Neural cell (in vitro differentiated cells): ENCODE results near the gene TCN1. TPM values are rescaled to one million over a fixed set of nuclear protein-coding genes. Genes with fewer than 3 reads are reported as not detected.
"Not testable (repeated sequence)": the region's sequence is repeated elsewhere in the genome, so short reads cannot be mapped to it uniquely, and the experiment has no call there.

Experiments
- H2AFZ ChIP-seq: fragments of 200-600, 300-800 bp; sonication (generic), shearing (Covaris generic); 2 replicates; pipeline ENCODE4 v1.6.0; 2014; ENCODE audit warnings: low read depth, mild to moderate bottlenecking, antibody characterized with exemption, low read length, moderate library complexity
- H3F3A ChIP-seq: fragments of 200-600 bp; shearing (Covaris generic); 2 replicates; pipeline ENCODE4 v1.6.1; 2016; ENCODE audit warnings: mild to moderate bottlenecking, moderate library complexity, mixed read lengths, antibody characterized with exemption, low read length; ENCODE audit not compliant: insufficient read depth, poor library complexity, severe bottlenecking
- H3K27ac ChIP-seq: fragments of 200-600, 300-800 bp; sonication (generic), shearing (Covaris generic); 2 replicates; pipeline ENCODE4 v1.5.1; 2014; ENCODE audit warnings: mild to moderate bottlenecking, low read length, moderate library complexity
- H3K27me3 ChIP-seq: fragments of 300-800, 200-600 bp; sonication (generic), shearing (Covaris generic); 2 replicates; pipeline ENCODE4 v1.6.0; 2014; ENCODE audit warnings: mild to moderate bottlenecking, low read depth, low read length, moderate library complexity; ENCODE audit not compliant: insufficient read depth
- H3K36me3 ChIP-seq: fragments of 300-800, 200-600 bp; sonication (generic), shearing (Covaris generic); 2 replicates; pipeline ENCODE4 v1.5.1; 2014; ENCODE audit warnings: mild to moderate bottlenecking, antibody characterized with exemption, low read length, moderate library complexity; ENCODE audit not compliant: insufficient read depth
- H3K4me2 ChIP-seq: fragments of 300-800, 200-600 bp; sonication (generic), shearing (Covaris generic); 2 replicates; pipeline ENCODE4 v1.6.0; 2014; ENCODE audit warnings: mild to moderate bottlenecking, low read length
- H3K4me3 ChIP-seq: fragments of 300-800, 200-600 bp; sonication (generic), shearing (Covaris generic); 2 replicates; pipeline ENCODE4 v1.5.1; 2014; ENCODE audit warnings: mild to moderate bottlenecking, low read length, moderate library complexity
- H3K79me2 ChIP-seq: fragments of 200-600 bp; shearing (Covaris generic); replicated peaks from 2 replicates; pipeline ENCODE4 v1.6.0; 2014; ENCODE audit warnings: mild to moderate bottlenecking, low read length, moderate library complexity; ENCODE audit not compliant: insufficient read depth
- H3K9ac ChIP-seq: fragments of 300-800, 200-600 bp; sonication (generic), shearing (Covaris generic); 2 replicates; pipeline ENCODE4 v1.6.1; 2016; ENCODE audit warnings: mild to moderate bottlenecking, low read length, mixed read lengths
- H3K9me2 ChIP-seq: fragments of 200-600 bp; shearing (Covaris generic); 2 replicates; pipeline ENCODE4 v1.6.1; 2016; ENCODE audit warnings: mild to moderate bottlenecking, low read length, mixed read lengths; ENCODE audit not compliant: insufficient read depth
- H3K9me3 ChIP-seq: fragments of 200-600, 300-800 bp; sonication (generic), shearing (Covaris generic); 2 replicates; pipeline ENCODE4 v1.6.1; 2016; ENCODE audit warnings: mild to moderate bottlenecking, mixed run types, low read length, moderate library complexity, mixed read lengths
- H4K20me1 ChIP-seq: fragments of 200-600 bp; shearing (Covaris generic); 2 replicates; pipeline ENCODE4 v1.6.1; 2016; ENCODE audit warnings: mild to moderate bottlenecking, mixed run types; ENCODE audit not compliant: insufficient read depth
- CTCF ChIP-seq: fragments of 450-650 bp; IDR thresholded peaks from 2 replicates; pipeline ENCODE4 v1.5.1; 2014; ENCODE audit warnings: antibody characterized with exemption, mild to moderate bottlenecking, moderate library complexity; ENCODE audit not compliant: poor library complexity, severe bottlenecking
- EP300 ChIP-seq: fragments of 450-650 bp; conservative IDR thresholded peaks from 2 replicates; pipeline ENCODE4 v1.6.1; 2014; ENCODE audit warnings: antibody characterized with exemption, mild to moderate bottlenecking, moderate library complexity; ENCODE audit not compliant: poor library complexity, severe bottlenecking
- EZH2 ChIP-seq: fragments of 200-600, 300-800 bp; shearing (Covaris generic), sonication (generic); IDR thresholded peaks from 2 replicates; pipeline ENCODE4 v1.6.1; 2014; ENCODE audit warnings: antibody characterized with exemption, low read length, borderline replicate concordance, mild to moderate bottlenecking; ENCODE audit not compliant: insufficient read depth, poor library complexity, severe bottlenecking
- MXI1 ChIP-seq: fragments of 450-650 bp; conservative IDR thresholded peaks from 2 replicates; pipeline ENCODE4 v1.6.1; 2014; ENCODE audit warnings: antibody characterized with exemption, mild to moderate bottlenecking; ENCODE audit not compliant: poor library complexity, severe bottlenecking
- POLR2AphosphoS5 ChIP-seq: IDR thresholded peaks from 2 replicates; pipeline ENCODE4 v1.6.1; 2012
- RAD21 ChIP-seq: fragments of 450-650 bp; conservative IDR thresholded peaks from 2 replicates; pipeline ENCODE4 v1.6.1; 2014; ENCODE audit warnings: antibody characterized with exemption, mild to moderate bottlenecking, moderate library complexity
- REST ChIP-seq: IDR thresholded peaks from 2 replicates; pipeline ENCODE4 v1.6.1; 2012; ENCODE audit warnings: borderline replicate concordance
- SMC3 ChIP-seq: fragments of 450-650 bp; conservative IDR thresholded peaks from 2 replicates; pipeline ENCODE4 v1.6.1; 2014; ENCODE audit warnings: antibody characterized with exemption, mild to moderate bottlenecking, moderate library complexity; ENCODE audit not compliant: poor library complexity
- TAF1 ChIP-seq: IDR thresholded peaks from 2 replicates; pipeline ENCODE4 v1.6.1; 2012; ENCODE audit warnings: low read depth
- polyA minus RNA-seq: library from RNA; depleted of rRNA, polyadenylated mRNA; stranded (reverse); fragments of >200 nt; gene quantifications from 2 replicates; pipeline ENCODE4 v1.2.3, GENCODE V29; 2014
- polyA plus RNA-seq: library from polyadenylated mRNA; depleted of rRNA; stranded (reverse); fragments of >200 nt; gene quantifications from 2 replicates; pipeline ENCODE4 v1.2.3, GENCODE V29; 2014

TCN1 gene
- polyA plus RNA-seq (not detected in 2 replicates), polyA minus RNA-seq (not detected in 2 replicates)

- Histone ChIP-seq H3K9ac (no peak within 1 kb of the TSS), H3K36me3 (no peaks in the 10 kb centered on the region), H3F3A (no peaks in the 10 kb centered on the region), H2AFZ (no peak within 1 kb of the TSS), H3K4me2 (no peak within 1 kb of the TSS), H4K20me1 (no peaks in the 10 kb centered on the region), H3K9me3 (no peaks in the 10 kb centered on the region), H3K79me2 (no peaks in the 10 kb centered on the region), H3K4me3 (no peak within 1 kb of the TSS), H3K27ac (no peak within 1 kb of the TSS), H3K27me3 (no peaks in the 10 kb centered on the region), H3K9me2 (no peaks in the 10 kb centered on the region)
- TF ChIP-seq EP300, result no peak
- no peak for TF ChIP-seq MXI1
- TF ChIP-seq TAF1, result no peak
- no peak for TF ChIP-seq RAD21
- no peak for TF ChIP-seq EZH2
- no peak for TF ChIP-seq REST
- TF ChIP-seq SMC3, result no peak
- no peak for TF ChIP-seq POLR2AphosphoS5
- no peak for TF ChIP-seq CTCF
Observed at GRCh38 chr11:59866397-59866796, at the start of gene TCN1. Gene TCN1, minus strand, starts transcription at chr11:59866487. Its CDS starts 17 bp downstream, at chr11:59866470.

- not testable (repeated sequence) for H3K27ac ChIP-seq, H3K9me2 ChIP-seq, H2AFZ ChIP-seq
Observed at GRCh38 chr11:59903569-59903968, 37.3 kb upstream of the TCN1 start.

GRCh38 chr11:59901306-59901705 is 35.0 kb upstream of the TCN1 start:
- H3F3A ChIP-seq, result no peaks in the 10 kb centered on the region
- no peaks in the 10 kb centered on the region for H4K20me1 ChIP-seq
- H3K4me3 ChIP-seq, result no peak overlapping the region
- no peaks in the 10 kb centered on the region for H3K9me2 ChIP-seq
- no peaks in the 10 kb centered on the region for H3K27me3 ChIP-seq
- no peaks in the 10 kb centered on the region for H3K9me3 ChIP-seq
- TF ChIP-seq SMC3 (no peak), EP300 (no peak), EZH2 (no peak), POLR2AphosphoS5 (no peak), MXI1 (no peak), RAD21 (no peak), CTCF (no peak), REST (no peak), TAF1 (no peak)
- no peak overlapping the region for H3K9ac ChIP-seq
- no peaks in the 10 kb centered on the region for H3K79me2 ChIP-seq
- H3K36me3 ChIP-seq, result no peaks in the 10 kb centered on the region
- no peak overlapping the region for H2AFZ ChIP-seq
- H3K4me2 ChIP-seq, result no peak overlapping the region
- H3K27ac ChIP-seq, result no peak overlapping the region

More at GRCh38 chr11:59903569-59903968, 37.3 kb upstream of the TCN1 start:
- not testable (repeated sequence) for H3K4me2 ChIP-seq, H3K36me3 ChIP-seq, H3K9ac ChIP-seq, H3F3A ChIP-seq, H3K79me2 ChIP-seq, H3K9me3 ChIP-seq, H3K4me3 ChIP-seq, H3K27me3 ChIP-seq, H4K20me1 ChIP-seq
